K562 (cell line): ENCODE data around the gene MRPS6.

Source experiments
- ATF4 ChIP-seq: fragments of 450-650 bp; formaldehyde crosslinking; IDR thresholded peaks from 2 replicates; pipeline ENCODE4 v1.4.0; 2022; ENCODE audit warnings: mild to moderate bottlenecking, moderate library complexity
- CTCF ChIP-seq, 3 experiments: IDR thresholded peaks in 2 of 3; conservative IDR thresholded peaks in 1 of 3; 2 replicates each; pipeline ENCODE4 v1.5.1; 2011 to 2012; ENCODE audit warnings: low read length in 3 of 3, mild to moderate bottlenecking in 3 of 3, control low read depth in 2 of 3, improper control_type of control experiment in 1 of 3, inconsistent platforms in 1 of 3, low read depth in 1 of 3, mixed read lengths in 1 of 3, moderate library complexity in 1 of 3; ENCODE audit not compliant: insufficient read depth in 2 of 3
- GABPB2 ChIP-seq: fragments of 250-450 bp; sonication (Bioruptor Pico); conservative IDR thresholded peaks from 2 replicates; pipeline ENCODE4 v1.5.1; 2021; ENCODE audit warnings: mild to moderate bottlenecking
- REST ChIP-seq, 2 experiments: fragments of 450-650 bp; formaldehyde crosslinking in 1 of 2; IDR thresholded peaks; 2 replicates each; pipeline versions ENCODE4 v1.4.0 to v1.6.1; 2014 to 2020; ENCODE audit warnings: mild to moderate bottlenecking in 2 of 2, borderline replicate concordance in 1 of 2, low read depth in 1 of 2
- TARDBP ChIP-seq: fragments of 450-650 bp; IDR thresholded peaks from 2 replicates; pipeline ENCODE4 v1.6.1; 2016
- TFAP4 ChIP-seq: sonication (generic); formaldehyde crosslinking; IDR thresholded peaks from 2 replicates; pipeline ENCODE4 v1.8.0; 2022; ENCODE audit warnings: missing genetic modification reagents, mild to moderate bottlenecking, moderate library complexity, borderline replicate concordance
- ZNF239 ChIP-seq: fragments of 250-450 bp; sonication (Bioruptor Pico); IDR thresholded peaks from 2 replicates; pipeline ENCODE4 v1.4.0; 2020; ENCODE audit warnings: mild to moderate bottlenecking

GRCh38 chr21:34179204-34179935, 106.0 kb downstream of the MRPS6 start:
- TF ChIP-seq TARDBP, result no peak
- TF ChIP-seq CTCF (IDR thresholded peaks at IDR 0.05 in 2 of 3, conservative IDR thresholded peaks at IDR 0.05 in 1 of 3; ENCODE audit: insufficient read depth in 2 of 3, low read depth in 1 of 3, low read length in 3 of 3), result no peak
- TF ChIP-seq ZNF239 (CRISPR knock-in tag), result no peak
- no peak for TF ChIP-seq ATF4
- no peak for TF ChIP-seq TFAP4 (CRISPR knock-in tag)
- no peak for TF ChIP-seq GABPB2
- TF ChIP-seq REST (IDR thresholded peaks at IDR 0.05; ENCODE audit: borderline replicate concordance), result no peak
- no peak for TF ChIP-seq REST (CRISPR knock-in tag; IDR thresholded peaks at IDR 0.05; ENCODE audit: low read depth)
